DOHH2 (cell line): ENCODE data around the gene NUDC.

Experiments
- EZH2phosphoT487 ChIP-seq: fragments of 200-600 bp; sonication (generic); IDR thresholded peaks from 2 replicates; pipeline ENCODE4 v1.6.1; 2017; ENCODE audit warnings: borderline replicate concordance, mild to moderate bottlenecking, antibody characterized with exemption, low read length, moderate library complexity, mixed read lengths
- TF ChIP-seq, protein P1 (sequence below): fragments of 200-600 bp; sonication (generic); IDR thresholded peaks from one replicate; pipeline ENCODE4 v1.5.1; 2014; ENCODE audit warnings: antibody characterized with exemption, mild to moderate bottlenecking, low read depth, low read length; ENCODE audit not compliant: poor library complexity, severe bottlenecking

DNA sequence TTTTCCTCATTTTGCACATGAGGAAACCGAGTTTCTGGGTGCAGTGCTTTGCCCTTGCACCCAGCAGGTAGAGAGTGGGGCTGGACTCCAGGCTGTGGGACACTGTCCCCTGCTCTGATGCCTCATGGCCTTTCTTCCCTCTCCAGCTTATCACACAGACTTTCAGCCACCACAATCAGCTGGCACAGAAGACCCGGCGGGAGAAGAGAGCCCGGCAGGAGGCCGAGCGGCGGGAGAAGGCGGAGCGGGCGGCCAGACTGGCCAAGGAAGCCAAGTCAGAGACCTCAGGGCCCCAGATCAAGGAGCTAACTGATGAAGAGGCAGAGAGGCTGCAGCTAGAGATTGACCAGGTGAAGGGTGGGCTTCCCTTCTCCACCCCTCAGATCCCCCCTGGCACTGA is 19.8 kb downstream of the NUDC start:
- TF ChIP-seq, protein P1, sequence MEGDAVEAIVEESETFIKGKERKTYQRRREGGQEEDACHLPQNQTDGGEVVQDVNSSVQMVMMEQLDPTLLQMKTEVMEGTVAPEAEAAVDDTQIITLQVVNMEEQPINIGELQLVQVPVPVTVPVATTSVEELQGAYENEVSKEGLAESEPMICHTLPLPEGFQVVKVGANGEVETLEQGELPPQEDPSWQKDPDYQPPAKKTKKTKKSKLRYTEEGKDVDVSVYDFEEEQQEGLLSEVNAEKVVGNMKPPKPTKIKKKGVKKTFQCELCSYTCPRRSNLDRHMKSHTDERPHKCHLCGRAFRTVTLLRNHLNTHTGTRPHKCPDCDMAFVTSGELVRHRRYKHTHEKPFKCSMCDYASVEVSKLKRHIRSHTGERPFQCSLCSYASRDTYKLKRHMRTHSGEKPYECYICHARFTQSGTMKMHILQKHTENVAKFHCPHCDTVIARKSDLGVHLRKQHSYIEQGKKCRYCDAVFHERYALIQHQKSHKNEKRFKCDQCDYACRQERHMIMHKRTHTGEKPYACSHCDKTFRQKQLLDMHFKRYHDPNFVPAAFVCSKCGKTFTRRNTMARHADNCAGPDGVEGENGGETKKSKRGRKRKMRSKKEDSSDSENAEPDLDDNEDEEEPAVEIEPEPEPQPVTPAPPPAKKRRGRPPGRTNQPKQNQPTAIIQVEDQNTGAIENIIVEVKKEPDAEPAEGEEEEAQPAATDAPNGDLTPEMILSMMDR = no peak
- no peak for TF ChIP-seq EZH2phosphoT487
